Measurements from ENCODE around the gene GNAO1.

The GNAO1 gene

GRCh38 chr16:56336711-56337110 is 145.4 kb downstream of the GNAO1 start:
- H3K9ac ChIP-seq (ENCODE audit: low read depth in 1 of 2, low read length in 2 of 2), result no peak overlapping the region
- no peak overlapping the region for H3K27ac ChIP-seq (ENCODE audit: low read depth, low read length)

GRCh38 chr16:56337131-56337857 is 146.0 kb downstream of the GNAO1 start:
- Histone ChIP-seq H3K9ac (ENCODE audit: low read depth in 1 of 2, low read length in 2 of 2) (no peak overlapping the region), H3K27ac (ENCODE audit: low read depth, low read length) (no peak overlapping the region), H3K4me3 (ENCODE audit: low read depth in 1 of 2, low read length in 2 of 2) (no peak overlapping the region), H3K36me3 (ENCODE audit: control insufficient read depth in 1 of 2, insufficient read depth in 2 of 2, low read length in 2 of 2) (no peaks in the 10 kb centered on the region), H3K4me1 (ENCODE audit: control insufficient read depth in 1 of 2, insufficient read depth in 2 of 2, low read length in 2 of 2) (no peaks in the 10 kb centered on the region), H3K27me3 (ENCODE audit: control insufficient read depth in 1 of 2, insufficient read depth in 2 of 2, low read length in 2 of 2) (no peaks in the 10 kb centered on the region), H3K9me3 (ENCODE audit: control insufficient read depth in 1 of 2, low read length in 2 of 2) (no peaks in the 10 kb centered on the region)

More at GRCh38 chr16:56336711-56337110, 145.4 kb downstream of the GNAO1 start:
- no peaks in the 10 kb centered on the region for H3K4me1 ChIP-seq (ENCODE audit: control insufficient read depth in 1 of 2, insufficient read depth in 2 of 2, low read length in 2 of 2)
- H3K4me3 ChIP-seq (ENCODE audit: low read depth in 1 of 2, low read length in 2 of 2), result no peak overlapping the region
- no peaks in the 10 kb centered on the region for H3K27me3 ChIP-seq (ENCODE audit: control insufficient read depth in 1 of 2, insufficient read depth in 2 of 2, low read length in 2 of 2)
- no peaks in the 10 kb centered on the region for H3K36me3 ChIP-seq (ENCODE audit: control insufficient read depth in 1 of 2, insufficient read depth in 2 of 2, low read length in 2 of 2)
- no peaks in the 10 kb centered on the region for H3K9me3 ChIP-seq (ENCODE audit: control insufficient read depth in 1 of 2, low read length in 2 of 2)

GRCh38 chr16:56337858-56338325 is 146.6 kb downstream of the GNAO1 start:
- no peak overlapping the region for H3K4me3 ChIP-seq (ENCODE audit: low read depth in 1 of 2, low read length in 2 of 2)
- H3K4me1 ChIP-seq (ENCODE audit: control insufficient read depth in 1 of 2, insufficient read depth in 2 of 2, low read length in 2 of 2), result no peaks in the 10 kb centered on the region
- H3K9me3 ChIP-seq (ENCODE audit: control insufficient read depth in 1 of 2, low read length in 2 of 2), result no peaks in the 10 kb centered on the region
- no peak overlapping the region for H3K27ac ChIP-seq (ENCODE audit: low read depth, low read length)
- H3K27me3 ChIP-seq (ENCODE audit: control insufficient read depth in 1 of 2, insufficient read depth in 2 of 2, low read length in 2 of 2), result no peaks in the 10 kb centered on the region
- H3K9ac ChIP-seq (ENCODE audit: low read depth in 1 of 2, low read length in 2 of 2), result no peak overlapping the region
- H3K36me3 ChIP-seq (ENCODE audit: control insufficient read depth in 1 of 2, insufficient read depth in 2 of 2, low read length in 2 of 2), result no peaks in the 10 kb centered on the region

GRCh38 chr16:56338566-56339318 is 147.5 kb downstream of the GNAO1 start:
- no peaks in the 10 kb centered on the region for H3K36me3 ChIP-seq (ENCODE audit: control insufficient read depth in 1 of 2, insufficient read depth in 2 of 2, low read length in 2 of 2)
- no peaks in the 10 kb centered on the region for H3K4me1 ChIP-seq (ENCODE audit: control insufficient read depth in 1 of 2, insufficient read depth in 2 of 2, low read length in 2 of 2)
- no peak overlapping the region for H3K9ac ChIP-seq (ENCODE audit: low read depth in 1 of 2, low read length in 2 of 2)

GRCh38 chr16:56339431-56340195 is 148.3 kb downstream of the GNAO1 start:
- Histone ChIP-seq H3K36me3 (ENCODE audit: control insufficient read depth in 1 of 2, insufficient read depth in 2 of 2, low read length in 2 of 2) (no peaks in the 10 kb centered on the region), H3K4me3 (ENCODE audit: low read depth in 1 of 2, low read length in 2 of 2) (no peak overlapping the region), H3K4me1 (ENCODE audit: control insufficient read depth in 1 of 2, insufficient read depth in 2 of 2, low read length in 2 of 2) (no peaks in the 10 kb centered on the region), H3K27me3 (ENCODE audit: control insufficient read depth in 1 of 2, insufficient read depth in 2 of 2, low read length in 2 of 2) (no peaks in the 10 kb centered on the region), H3K9ac (ENCODE audit: low read depth in 1 of 2, low read length in 2 of 2) (no peak overlapping the region), H3K9me3 (ENCODE audit: control insufficient read depth in 1 of 2, low read length in 2 of 2) (no peaks in the 10 kb centered on the region), H3K27ac (ENCODE audit: low read depth, low read length) (no peak overlapping the region)

More at GRCh38 chr16:56338566-56339318, 147.5 kb downstream of the GNAO1 start:
- Histone ChIP-seq H3K27ac (ENCODE audit: low read depth, low read length) (no peak overlapping the region), H3K4me3 (ENCODE audit: low read depth in 1 of 2, low read length in 2 of 2) (no peak overlapping the region), H3K27me3 (ENCODE audit: control insufficient read depth in 1 of 2, insufficient read depth in 2 of 2, low read length in 2 of 2) (no peaks in the 10 kb centered on the region), H3K9me3 (ENCODE audit: control insufficient read depth in 1 of 2, low read length in 2 of 2) (no peaks in the 10 kb centered on the region)

- Histone ChIP-seq H3K27ac (ENCODE audit: low read depth, low read length) (no peak overlapping the region), H3K9ac (ENCODE audit: low read depth in 1 of 2, low read length in 2 of 2) (no peak overlapping the region), H3K4me3 (ENCODE audit: low read depth in 1 of 2, low read length in 2 of 2) (no peak overlapping the region), H3K4me1 (ENCODE audit: control insufficient read depth in 1 of 2, insufficient read depth in 2 of 2, low read length in 2 of 2) (peaks cover 0 to 3% of the 10 kb centered on the region in 2 donors), H3K36me3 (ENCODE audit: control insufficient read depth in 1 of 2, insufficient read depth in 2 of 2, low read length in 2 of 2) (no peaks in the 10 kb centered on the region), H3K27me3 (ENCODE audit: control insufficient read depth in 1 of 2, insufficient read depth in 2 of 2, low read length in 2 of 2) (no peaks in the 10 kb centered on the region), H3K9me3 (ENCODE audit: control insufficient read depth in 1 of 2, low read length in 2 of 2) (no peaks in the 10 kb centered on the region)
These were observed 149.1 kb downstream of the GNAO1 start for GRCh38 chr16:56340416-56340815.

GRCh38 chr16:56340864-56341365 is 149.6 kb downstream of the GNAO1 start:
- Histone ChIP-seq H3K9ac (ENCODE audit: low read depth in 1 of 2, low read length in 2 of 2) (no peak overlapping the region), H3K9me3 (ENCODE audit: control insufficient read depth in 1 of 2, low read length in 2 of 2) (no peaks in the 10 kb centered on the region), H3K27ac (ENCODE audit: low read depth, low read length) (no peak overlapping the region), H3K4me1 (ENCODE audit: control insufficient read depth in 1 of 2, insufficient read depth in 2 of 2, low read length in 2 of 2) (peaks cover 0 to 3% of the 10 kb centered on the region in 2 donors), H3K27me3 (ENCODE audit: control insufficient read depth in 1 of 2, insufficient read depth in 2 of 2, low read length in 2 of 2) (no peaks in the 10 kb centered on the region), H3K36me3 (ENCODE audit: control insufficient read depth in 1 of 2, insufficient read depth in 2 of 2, low read length in 2 of 2) (no peaks in the 10 kb centered on the region), H3K4me3 (ENCODE audit: low read depth in 1 of 2, low read length in 2 of 2) (no peak overlapping the region)

GRCh38 chr16:56341656-56342399 is 150.5 kb downstream of the GNAO1 start:
- no peak overlapping the region for H3K9ac ChIP-seq (ENCODE audit: low read depth in 1 of 2, low read length in 2 of 2)
- H3K4me1 ChIP-seq (ENCODE audit: control insufficient read depth in 1 of 2, insufficient read depth in 2 of 2, low read length in 2 of 2), result peaks cover 0 to 3% of the 10 kb centered on the region in 2 donors
- no peaks in the 10 kb centered on the region for H3K9me3 ChIP-seq (ENCODE audit: control insufficient read depth in 1 of 2, low read length in 2 of 2)
- no peaks in the 10 kb centered on the region for H3K27me3 ChIP-seq (ENCODE audit: control insufficient read depth in 1 of 2, insufficient read depth in 2 of 2, low read length in 2 of 2)
- H3K27ac ChIP-seq (ENCODE audit: low read depth, low read length), result no peak overlapping the region
- no peaks in the 10 kb centered on the region for H3K36me3 ChIP-seq (ENCODE audit: control insufficient read depth in 1 of 2, insufficient read depth in 2 of 2, low read length in 2 of 2)
- H3K4me3 ChIP-seq (ENCODE audit: low read depth in 1 of 2, low read length in 2 of 2), result no peak overlapping the region

- Histone ChIP-seq H3K4me3 (ENCODE audit: low read depth in 1 of 2, low read length in 2 of 2) (no peak overlapping the region), H3K9ac (ENCODE audit: low read depth in 1 of 2, low read length in 2 of 2) (no peak overlapping the region), H3K27ac (ENCODE audit: low read depth, low read length) (no peak overlapping the region), H3K27me3 (ENCODE audit: control insufficient read depth in 1 of 2, insufficient read depth in 2 of 2, low read length in 2 of 2) (no peaks in the 10 kb centered on the region), H3K4me1 (ENCODE audit: control insufficient read depth in 1 of 2, insufficient read depth in 2 of 2, low read length in 2 of 2) (peaks cover 0 to 3% of the 10 kb centered on the region in 2 donors), H3K9me3 (ENCODE audit: control insufficient read depth in 1 of 2, low read length in 2 of 2) (no peaks in the 10 kb centered on the region), H3K36me3 (ENCODE audit: control insufficient read depth in 1 of 2, insufficient read depth in 2 of 2, low read length in 2 of 2) (no peaks in the 10 kb centered on the region)
These were observed 152.6 kb downstream of the GNAO1 start for GRCh38 chr16:56343661-56344517.

Data from duodenal mucosa (tissue), 2 donors.